HCT116 (cell line): ENCODE results near the gene DDX54. TPM values are rescaled to one million over a fixed set of nuclear protein-coding genes. Genes with fewer than 3 reads are reported as not detected.

Experiments used
- ATAC-seq: fragments of 200-7000 bp; cut with Tn5 transposase; 2 replicates; pipeline ENCODE4 v1.9.1; 2020; ENCODE audit warnings: mild to moderate bottlenecking, moderate library complexity
- BruUV-seq: library from RNA; stranded (reverse); fragments of 400-500 nt; replicated peaks from 2 replicates; lab custom pipeline; 2021; lab: Mats Ljungman, UMichigan
- CTCF ChIA-PET: fragments of 300-600 bp; sonication (Branson Sonifier 250); formaldehyde crosslinking; loops from one replicate; lab custom pipeline; 2021; ENCODE audit warnings: antibody characterized with exemption; lab: Charles Lee
- POLR2A ChIA-PET: fragments of 300-600, 350-600 bp; sonication (Branson Sonifier 250); formaldehyde crosslinking; loops from one replicate; lab custom pipeline; 2021; ENCODE audit warnings: antibody characterized with exemption; lab: Charles Lee
- RAD21 ChIA-PET, 2 experiments: fragments of 300-600 bp; sonication (Branson Sonifier 250); formaldehyde crosslinking; loops; one replicate each; lab custom pipeline; 2023; ENCODE audit warnings: low total read pairs in 2 of 2; ENCODE audit not compliant: uncharacterized antibody in 2 of 2, unreplicated experiment in 2 of 2, low non-redundant PET in 1 of 2; lab: Charles Lee
- DNase-seq: peaks from one replicate; pipeline ENCODE4 v3.0.0-alpha.2; 2010; ENCODE audit warnings: low read depth, low spot score
- H2AFZ ChIP-seq: fragments of 200-600 bp; shearing (Covaris generic), sonication (generic); 2 replicates; pipeline ENCODE4 v1.6.1; 2017; ENCODE audit warnings: low read depth, mixed run types, mixed read lengths, antibody characterized with exemption, low read length; ENCODE audit not compliant: poor library complexity, severe bottlenecking
- H3K27ac ChIP-seq: 2 replicates; pipeline ENCODE4 v1.5.1; 2012; ENCODE audit warnings: low read depth, low read length
- H3K27me3 ChIP-seq: fragments of 200-600 bp; sonication (generic); 2 replicates; pipeline ENCODE4 v1.6.1; 2016; ENCODE audit warnings: mixed run types, low read length, mixed read lengths; ENCODE audit not compliant: insufficient read depth
- H3K36me3 ChIP-seq, 2 experiments: fragments of 200-500 bp in 1 of 2; fragments of 200-600 bp in 1 of 2; sonication (Bioruptor generic) in 1 of 2; sonication (generic) in 1 of 2; 2 replicates each; pipeline versions ENCODE4 v1.5.1 to v1.6.1; 2014 to 2016; ENCODE audit warnings: low read length in 2 of 2, inconsistent platforms in 1 of 2, mixed read lengths in 1 of 2, mixed run types in 1 of 2; ENCODE audit not compliant: insufficient read depth in 2 of 2, control insufficient read depth in 1 of 2
- H3K4me1 ChIP-seq, 2 experiments: fragments of 200-600 bp in 1 of 2; sonication (generic) in 1 of 2; 2 replicates each; pipeline versions ENCODE4 v1.5.1 to v1.6.1; 2012 to 2017; ENCODE audit warnings: low read length in 2 of 2, inconsistent platforms in 1 of 2, mild to moderate bottlenecking in 1 of 2, mixed read lengths in 1 of 2, mixed run types in 1 of 2, moderate library complexity in 1 of 2; ENCODE audit not compliant: insufficient read depth in 2 of 2, control insufficient read depth in 1 of 2
- H3K4me2 ChIP-seq: fragments of 200-600 bp; sonication (generic); 2 replicates; pipeline ENCODE4 v1.6.1; 2017; ENCODE audit warnings: mixed run types, low read length, mixed read lengths
- H3K4me3 ChIP-seq, 2 experiments: fragments of 200-600 bp in 1 of 2; sonication (generic) in 1 of 2; replicated peaks in 1 of 2; 2 replicates each; pipeline ENCODE4 v1.5.1; 2011 to 2016; ENCODE audit warnings: low read length in 2 of 2, control low read depth in 1 of 2, low read depth in 1 of 2, mild to moderate bottlenecking in 1 of 2, mixed read lengths in 1 of 2, mixed run types in 1 of 2
- H3K79me2 ChIP-seq: fragments of 200-600 bp; sonication (generic); 2 replicates; pipeline ENCODE4 v1.6.1; 2017; ENCODE audit warnings: mild to moderate bottlenecking, mixed run types, low read length, moderate library complexity, mixed read lengths; ENCODE audit not compliant: insufficient read depth
- H3K9ac ChIP-seq: fragments of 200-600 bp; sonication (generic); 2 replicates; pipeline ENCODE4 v1.6.1; 2016; ENCODE audit warnings: low read length, mixed read lengths
- H3K9me2 ChIP-seq: fragments of 200-600 bp; sonication (generic), shearing (Covaris generic); 2 replicates; pipeline ENCODE4 v1.6.1; 2017; ENCODE audit warnings: mixed run types, mild to moderate bottlenecking, moderate library complexity; ENCODE audit not compliant: insufficient read depth
- H3K9me3 ChIP-seq, 2 experiments: fragments of 200-500 bp in 1 of 2; fragments of 200-600 bp in 1 of 2; sonication (Bioruptor generic) in 1 of 2; sonication (generic) in 1 of 2; 2 replicates each; pipeline ENCODE4 v1.6.1; 2014 to 2017; ENCODE audit warnings: low read length in 2 of 2, mixed read lengths in 2 of 2, inconsistent platforms in 1 of 2, low read depth in 1 of 2, mild to moderate bottlenecking in 1 of 2, mixed run types in 1 of 2, moderate library complexity in 1 of 2; ENCODE audit not compliant: control insufficient read depth in 1 of 2, insufficient read depth in 1 of 2
- H4K20me1 ChIP-seq: fragments of 200-600 bp; sonication (generic), shearing (Covaris generic); 2 replicates; pipeline ENCODE4 v1.6.1; 2017; ENCODE audit warnings: mixed run types, mild to moderate bottlenecking, moderate library complexity; ENCODE audit not compliant: insufficient read depth
- POLR2A ChIP-seq: IDR thresholded peaks from 2 replicates; pipeline ENCODE4 v1.7.0; 2011; ENCODE audit warnings: borderline replicate concordance; ENCODE audit not compliant: insufficient read depth, insufficient read length; ENCODE audit errors: extremely low read depth
- POLR2AphosphoS5 ChIP-seq: IDR thresholded peaks from 2 replicates; pipeline ENCODE4 v1.6.1; 2011; ENCODE audit warnings: mild to moderate bottlenecking, low read depth, low read length, moderate library complexity
- SP1 ChIP-seq: IDR thresholded peaks from 2 replicates; pipeline ENCODE4 v1.6.1; 2012; ENCODE audit warnings: low read depth
- TCF7L2 ChIP-seq: IDR thresholded peaks from 2 replicates; pipeline ENCODE4 v1.7.0; 2011; ENCODE audit warnings: borderline replicate concordance, inconsistent platforms; ENCODE audit not compliant: insufficient read depth, insufficient read length; ENCODE audit errors: extremely low read depth
- YY1 ChIP-seq: IDR thresholded peaks from 2 replicates; pipeline ENCODE4 v1.6.1; 2011; ENCODE audit warnings: low read length, low read depth, moderate library complexity, mild to moderate bottlenecking; ENCODE audit not compliant: insufficient replicate concordance; ENCODE audit errors: extremely low read depth
- ZFX ChIP-seq: fragments of 450-650 bp; IDR thresholded peaks from 2 replicates; pipeline ENCODE4 v1.6.1; 2017
- ZNF274 ChIP-seq: fragments of 200-500 bp; sonication (Bioruptor generic); IDR thresholded peaks from 2 replicates; pipeline ENCODE4 v1.6.1; 2014; ENCODE audit warnings: mild to moderate bottlenecking, low read depth, low read length, inconsistent platforms
- intact Hi-C: fragments of 100-400 bp; cut with micrococcal nuclease; formaldehyde crosslinking; loops from 2 replicates; pipeline ENCODE4 v1.10.0; 2022
- total RNA-seq: library from RNA; stranded (reverse); gene quantifications from one replicate; pipeline ENCODE4 v1.2.1, GENCODE V29; 2021; ENCODE audit not compliant: unreplicated experiment
- TF ChIP-seq, protein P1 (sequence below), 3 experiments: fragments of 200-600 bp in 1 of 3; sonication (generic) in 1 of 3; IDR thresholded peaks in 2 of 3; conservative IDR thresholded peaks in 1 of 3; 2 replicates each; pipeline ENCODE4 v1.5.1; 2012 to 2017; ENCODE audit warnings: low read depth in 2 of 3, low read length in 2 of 3, antibody characterized with exemption in 1 of 3, borderline replicate concordance in 1 of 3, control low read depth in 1 of 3, mild to moderate bottlenecking in 1 of 3, mixed read lengths in 1 of 3, mixed run types in 1 of 3, moderate library complexity in 1 of 3; ENCODE audit not compliant: insufficient read depth in 1 of 3
- TF ChIP-seq, protein P2 (sequence below): IDR thresholded peaks from 2 replicates; pipeline ENCODE4 v1.6.1; 2012
- TF ChIP-seq, protein P3 (sequence below): IDR thresholded peaks from 2 replicates; pipeline ENCODE4 v1.6.1; 2012

DDX54 gene
- total RNA-seq, 1 experiment from 2014 or later, result 110 TPM

DNA sequence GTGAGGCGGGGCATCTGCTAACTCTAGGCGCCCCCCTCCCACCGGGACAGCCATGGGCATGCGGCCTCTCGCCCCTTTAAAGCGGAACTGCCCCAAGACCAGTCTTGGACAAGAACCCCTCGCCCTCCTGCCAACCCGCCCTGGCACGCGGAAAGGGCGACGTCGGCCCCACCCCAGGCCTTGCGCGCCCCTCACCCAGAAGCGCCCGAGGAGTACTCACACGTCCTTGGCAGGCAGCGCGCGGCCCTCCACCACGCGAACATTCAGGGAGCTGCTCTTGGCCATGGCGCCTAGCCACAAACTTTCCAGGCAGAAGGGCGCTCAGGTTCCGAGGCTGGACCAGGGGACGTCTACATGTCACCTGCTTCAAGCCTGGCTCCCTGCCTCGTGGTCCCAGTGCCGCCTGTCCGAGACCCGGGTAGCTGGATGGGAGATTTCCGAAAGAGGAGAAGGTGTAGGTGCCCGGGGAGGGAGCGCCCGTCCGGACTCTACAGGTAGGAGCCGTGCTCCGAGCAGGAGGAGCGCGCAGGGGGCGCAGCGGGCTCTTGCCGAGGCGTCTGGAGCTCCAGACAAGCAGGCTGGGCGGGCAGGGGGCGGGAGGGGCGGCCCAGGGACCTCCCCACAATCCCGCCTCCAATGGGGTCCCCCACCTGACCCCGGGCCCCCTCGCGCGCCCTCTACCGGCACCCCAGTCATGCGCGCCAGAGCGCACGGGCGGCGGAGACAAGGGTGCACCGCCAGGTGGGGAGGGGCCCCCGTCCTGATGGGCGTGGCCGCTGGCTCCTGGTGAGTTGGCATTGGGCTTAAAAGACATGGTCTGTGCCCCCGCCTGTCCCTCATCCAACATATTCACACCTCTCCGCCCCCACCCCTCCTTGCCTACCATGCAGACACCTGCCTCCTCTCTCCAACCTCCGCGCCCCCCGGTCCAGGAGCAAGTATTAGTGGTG is 49.8 kb downstream of the DDX54 start, which contains the start of gene RASAL1:
RASAL1 (minus strand) TSS at position 584 of the 950 bp plus-strand sequence; CDS start at position 285, 299 bp downstream.
- Histone ChIP-seq H3K36me3 (no peaks in the 10 kb centered on the region), H2AFZ (peak within 1 kb of the TSS; percentile 89), H3K9ac (peak within 1 kb of the TSS; percentile 87), H3K4me2 (peak within 1 kb of the TSS; percentile 100), H4K20me1 (no peaks in the 10 kb centered on the region), H3K27ac (peak within 1 kb of the TSS; percentile 72), H3K27me3 (no peaks in the 10 kb centered on the region), H3K4me1 (peaks cover 13 to 34% of the 10 kb centered on the region in 2 experiments), H3K4me3 (peak within 1 kb of the TSS; percentile 78 to 94), H3K9me2 (no peaks in the 10 kb centered on the region), H3K9me3 (no peaks in the 10 kb centered on the region), H3K79me2 (peaks cover 12% of the 10 kb centered on the region; the same call in 1 of the 2 replicates)
- ChIA-PET RAD21 (interaction anchor here (0.5 to 0.6 kb wide), 2 partner anchors 14 to 17 kb away, joined by 3 to 5 read pairs; partner anchors contain the start of gene CFAP73 (in 1 of the 2)), POLR2A (interaction anchor here (0.7 to 0.8 kb wide), 2 partner anchors 14 to 26 kb away, joined by 3 read pairs; no protein-coding TSS in a partner anchor), CTCF (interaction anchor here (0.7 to 2.3 kb wide), 9 partner anchors 10 to 634 kb away, joined by 3 to 9 read pairs (median 5); partner anchors contain the start of gene CFAP73)
- TF ChIP-seq YY1, result no peak
- peak; percentile 53 for TF ChIP-seq SP1
- TF ChIP-seq ZFX, result no peak
- TF ChIP-seq TCF7L2, result peak; percentile 43
- TF ChIP-seq, protein P1, sequence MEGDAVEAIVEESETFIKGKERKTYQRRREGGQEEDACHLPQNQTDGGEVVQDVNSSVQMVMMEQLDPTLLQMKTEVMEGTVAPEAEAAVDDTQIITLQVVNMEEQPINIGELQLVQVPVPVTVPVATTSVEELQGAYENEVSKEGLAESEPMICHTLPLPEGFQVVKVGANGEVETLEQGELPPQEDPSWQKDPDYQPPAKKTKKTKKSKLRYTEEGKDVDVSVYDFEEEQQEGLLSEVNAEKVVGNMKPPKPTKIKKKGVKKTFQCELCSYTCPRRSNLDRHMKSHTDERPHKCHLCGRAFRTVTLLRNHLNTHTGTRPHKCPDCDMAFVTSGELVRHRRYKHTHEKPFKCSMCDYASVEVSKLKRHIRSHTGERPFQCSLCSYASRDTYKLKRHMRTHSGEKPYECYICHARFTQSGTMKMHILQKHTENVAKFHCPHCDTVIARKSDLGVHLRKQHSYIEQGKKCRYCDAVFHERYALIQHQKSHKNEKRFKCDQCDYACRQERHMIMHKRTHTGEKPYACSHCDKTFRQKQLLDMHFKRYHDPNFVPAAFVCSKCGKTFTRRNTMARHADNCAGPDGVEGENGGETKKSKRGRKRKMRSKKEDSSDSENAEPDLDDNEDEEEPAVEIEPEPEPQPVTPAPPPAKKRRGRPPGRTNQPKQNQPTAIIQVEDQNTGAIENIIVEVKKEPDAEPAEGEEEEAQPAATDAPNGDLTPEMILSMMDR (IDR thresholded peaks at IDR 0.05 in 2 of 3, conservative IDR thresholded peaks at IDR 0.05 in 1 of 3; ENCODE audit: borderline replicate concordance in 1 of 3, insufficient read depth in 1 of 3, low read depth in 2 of 3, low read length in 2 of 3), result peak; percentile 37 to 77 (median 65); a peak in 5 of 6 replicates
- peak; percentile 37 for TF ChIP-seq POLR2A
- TF ChIP-seq, protein P2, sequence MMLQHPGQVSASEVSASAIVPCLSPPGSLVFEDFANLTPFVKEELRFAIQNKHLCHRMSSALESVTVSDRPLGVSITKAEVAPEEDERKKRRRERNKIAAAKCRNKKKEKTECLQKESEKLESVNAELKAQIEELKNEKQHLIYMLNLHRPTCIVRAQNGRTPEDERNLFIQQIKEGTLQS, result no peak
- TF ChIP-seq, protein P3, sequence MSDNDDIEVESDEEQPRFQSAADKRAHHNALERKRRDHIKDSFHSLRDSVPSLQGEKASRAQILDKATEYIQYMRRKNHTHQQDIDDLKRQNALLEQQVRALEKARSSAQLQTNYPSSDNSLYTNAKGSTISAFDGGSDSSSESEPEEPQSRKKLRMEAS, result peak; percentile 79
- TF ChIP-seq POLR2AphosphoS5, result peak; percentile 67
- TF ChIP-seq ZNF274, result no peak
- intact Hi-C loops, result loop anchor here (2.0 kb wide), 2 partner anchors 37 to 49 kb away; partner anchors contain the start of genes DDX54 and RITA1
- ATAC-seq (peak; percentile 92), DNase-seq (peak; percentile 75)
- BruUV-seq, result TSS peak; percentile 67
